HAP-1 (cell line): ENCODE measurements around the gene NDUFC1.
"Not testable (repeated sequence)": the region's sequence is repeated elsewhere in the genome, so short reads cannot be mapped to it uniquely, and the experiment has no call there.

Experiments used
- DNase-seq, 2 experiments: peaks; one replicate each; pipeline ENCODE4 v3.0.0-alpha.2; 2016 to 2020; ENCODE audit warnings: low spot score in 2 of 2
- H3K27me3 ChIP-seq: fragments of 250-450 bp; sonication (Bioruptor Pico); 2 replicates; pipeline ENCODE4 v1.5.1; 2020; ENCODE audit warnings: low read depth, mild to moderate bottlenecking, moderate library complexity
- H3K36me3 ChIP-seq: fragments of 250-450 bp; sonication (Bioruptor Pico); replicated peaks from 2 replicates; pipeline ENCODE4 v1.5.1; 2020; ENCODE audit warnings: mild to moderate bottlenecking
- H3K4me1 ChIP-seq: fragments of 250-450 bp; sonication (Bioruptor Pico); 2 replicates; pipeline ENCODE4 v1.5.1; 2020; ENCODE audit warnings: mild to moderate bottlenecking
- H3K4me3 ChIP-seq: fragments of 250-450 bp; sonication (Bioruptor Pico); 2 replicates; pipeline ENCODE4 v1.5.1; 2020; ENCODE audit warnings: mild to moderate bottlenecking, moderate library complexity
- H3K9me3 ChIP-seq: fragments of 250-450 bp; sonication (Bioruptor Pico); 2 replicates; pipeline ENCODE4 v1.5.1; 2020; ENCODE audit warnings: mild to moderate bottlenecking, moderate library complexity
- in situ Hi-C: fragments of 300-500 bp; cut with MboI; formaldehyde crosslinking; loops from 3 replicates; pipeline ENCODE4 v1.14.3; 2020; ENCODE audit warnings: low sequenced_read_pairs, inconsistent platforms, mixed read lengths

The NDUFC1 gene

GRCh38 chr4:139255581-139255980, 46.7 kb downstream of the NDUFC1 start:
- H3K27me3 ChIP-seq, H3K36me3 ChIP-seq, DNase-seq, in situ Hi-C loops, H3K4me3 ChIP-seq, H3K9me3 ChIP-seq, H3K4me1 ChIP-seq: not testable (repeated sequence)

DNA sequence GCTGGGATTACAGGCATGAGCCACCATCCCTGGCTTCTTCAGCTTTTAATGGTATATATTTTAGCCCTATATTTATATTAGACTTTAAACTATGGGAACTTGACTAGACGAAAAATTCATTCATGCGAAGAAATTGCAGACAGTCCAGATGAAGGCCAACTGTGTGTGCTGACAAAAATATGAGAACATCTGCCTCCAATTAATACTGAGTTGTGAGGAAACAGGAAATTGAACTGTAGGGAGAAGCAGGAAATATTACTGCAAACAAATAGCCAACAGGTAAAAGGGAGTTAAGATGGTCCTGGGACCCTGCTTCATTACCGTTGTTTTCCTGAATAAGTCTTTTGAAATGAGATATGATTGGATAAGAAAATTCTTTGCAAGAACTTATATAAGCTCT, 48.6 kb downstream of the NDUFC1 start:
- no peak for DNase-seq
- Histone ChIP-seq H3K36me3 (no peaks in the 10 kb centered on the region), H3K4me1 (no peaks in the 10 kb centered on the region), H3K27me3 (no peaks in the 10 kb centered on the region), H3K9me3 (no peaks in the 10 kb centered on the region), H3K4me3 (no peak overlapping the region)
- in situ Hi-C loops: no loop called here

GRCh38 chr4:139253046-139253445, 49.2 kb downstream of the NDUFC1 start:
- in situ Hi-C loops: no loop called here
- no peak for DNase-seq
- no peaks in the 10 kb centered on the region for H3K4me1 ChIP-seq
- no peaks in the 10 kb centered on the region for H3K9me3 ChIP-seq
- no peaks in the 10 kb centered on the region for H3K27me3 ChIP-seq
- no peak overlapping the region for H3K4me3 ChIP-seq
- no peaks in the 10 kb centered on the region for H3K36me3 ChIP-seq

GRCh38 chr4:139247700-139248238, 54.5 kb downstream of the NDUFC1 start:
- DNase-seq: no peak
- no peaks in the 10 kb centered on the region; the same call in 1 of the 2 replicates for H3K4me1 ChIP-seq
- H3K4me3 ChIP-seq: no peak overlapping the region
- in situ Hi-C loops: no loop called here
- H3K36me3 ChIP-seq: no peaks in the 10 kb centered on the region
- H3K9me3 ChIP-seq: no peaks in the 10 kb centered on the region
- H3K27me3 ChIP-seq: no peaks in the 10 kb centered on the region

DNA sequence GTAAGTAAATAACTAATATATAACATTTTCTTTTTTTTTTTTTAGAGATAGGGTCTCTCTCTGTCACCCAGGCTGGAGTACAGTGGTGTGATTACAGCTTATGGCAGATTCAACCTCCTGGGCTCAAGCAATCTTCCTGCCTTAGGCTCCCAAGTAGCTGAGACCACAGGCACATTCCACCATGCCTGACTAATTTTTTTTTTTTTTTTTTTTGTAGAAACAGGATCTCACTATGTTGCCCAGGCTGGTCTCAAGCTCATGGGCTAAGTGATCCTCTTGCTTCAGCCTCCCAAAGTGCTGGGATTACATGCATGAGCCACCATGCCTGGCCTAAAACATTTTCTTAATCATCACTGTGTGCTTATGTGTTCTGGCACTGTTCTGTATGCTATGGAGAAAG, 55.0 kb downstream of the NDUFC1 start:
- in situ Hi-C loops: no loop called here
- no peak for DNase-seq
- no peaks in the 10 kb centered on the region for H3K36me3 ChIP-seq

DNA sequence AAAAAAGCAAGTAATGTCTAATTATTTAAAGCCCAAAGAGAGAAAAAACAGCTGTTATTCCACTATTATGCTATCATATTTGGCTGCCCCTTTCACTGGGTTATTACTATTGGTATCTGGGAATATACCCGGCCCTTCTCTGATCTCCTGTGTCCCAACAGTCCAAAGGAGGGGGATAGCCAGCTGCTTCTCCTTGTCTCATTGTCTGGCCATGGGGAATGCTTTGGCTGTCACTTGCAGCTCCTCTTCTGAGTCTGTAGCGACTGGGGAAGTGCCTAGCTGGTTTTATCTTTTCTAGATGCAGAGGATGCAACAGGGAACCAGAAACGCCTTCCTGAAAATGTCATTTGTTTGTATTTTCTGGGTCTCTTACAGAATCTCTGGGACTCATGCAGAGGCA, 56.1 kb downstream of the NDUFC1 start:
- no peaks in the 10 kb centered on the region for H3K9me3 ChIP-seq
- H3K27me3 ChIP-seq: no peaks in the 10 kb centered on the region
- no peaks in the 10 kb centered on the region; the same call in none of the 2 replicates for H3K4me1 ChIP-seq
- no peak for DNase-seq
- no peaks in the 10 kb centered on the region for H3K36me3 ChIP-seq
- no peak overlapping the region for H3K4me3 ChIP-seq
- in situ Hi-C loops: no loop called here

More for the DNA sequence above, 55.0 kb downstream of the NDUFC1 start:
- Histone ChIP-seq H3K4me3 (no peak overlapping the region), H3K9me3 (no peaks in the 10 kb centered on the region), H3K4me1 (no peaks in the 10 kb centered on the region; the same call in none of the 2 replicates), H3K27me3 (no peaks in the 10 kb centered on the region)

DNA sequence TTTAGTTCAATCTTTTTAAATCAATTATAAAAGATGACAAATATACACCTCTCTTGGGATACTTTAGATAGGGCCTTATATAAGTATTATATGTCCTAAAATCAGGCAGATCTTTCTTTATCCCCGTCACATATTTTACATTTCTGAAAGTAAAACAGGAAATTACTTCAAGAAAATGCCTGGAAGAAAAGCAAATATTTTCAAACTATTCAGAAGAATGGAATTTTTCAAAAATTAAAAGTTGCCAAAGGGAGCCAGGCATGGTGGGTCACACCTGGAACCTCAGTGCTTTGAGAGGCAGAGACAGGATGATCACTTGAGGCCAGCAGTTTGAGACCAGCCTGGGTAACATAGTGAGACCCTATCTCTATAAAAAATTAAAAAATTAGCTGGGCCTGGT, 56.7 kb downstream of the NDUFC1 start:
- Histone ChIP-seq H3K4me3 (no peak overlapping the region), H3K27me3 (no peaks in the 10 kb centered on the region), H3K36me3 (no peaks in the 10 kb centered on the region), H3K4me1 (no peaks in the 10 kb centered on the region; the same call in none of the 2 replicates), H3K9me3 (no peaks in the 10 kb centered on the region)
- in situ Hi-C loops: no loop called here
- no peak for DNase-seq

- in situ Hi-C loops: no loop called here
- Histone ChIP-seq H3K36me3 (no peaks in the 10 kb centered on the region), H3K9me3 (no peaks in the 10 kb centered on the region), H3K4me1 (no peaks in the 10 kb centered on the region; the same call in none of the 2 replicates), H3K4me3 (no peak overlapping the region), H3K27me3 (no peaks in the 10 kb centered on the region)
- no peak for DNase-seq
These were observed 58.6 kb downstream of the NDUFC1 start for GRCh38 chr4:139243448-139244365.

DNA sequence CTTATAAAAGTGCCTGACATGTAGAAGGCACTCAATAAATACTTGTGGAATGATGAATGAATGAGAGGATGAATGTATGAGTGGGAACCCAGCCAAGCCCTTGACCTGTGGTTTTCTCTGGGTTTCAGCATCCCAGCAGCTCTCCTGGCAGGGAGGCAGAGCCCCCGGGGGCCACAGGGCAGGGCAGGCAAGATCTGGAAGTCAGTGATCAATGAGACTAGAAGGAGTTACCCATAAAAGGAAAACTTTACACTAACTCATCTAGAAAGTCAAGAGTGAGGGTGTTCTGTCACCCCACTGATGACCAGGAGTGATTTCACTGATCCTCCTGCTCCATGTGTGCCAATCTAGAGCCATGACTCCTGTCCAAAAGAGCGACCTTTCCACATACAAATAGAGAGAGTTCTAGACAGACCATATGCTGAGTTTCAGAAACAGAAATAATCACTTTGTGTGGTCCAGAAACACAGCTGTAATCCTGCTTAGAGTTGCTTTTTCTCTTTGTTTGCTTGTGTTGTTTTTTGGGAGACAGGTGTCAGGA, 59.7 kb downstream of the NDUFC1 start:
- Histone ChIP-seq H3K4me3 (no peak overlapping the region), H3K27me3 (no peaks in the 10 kb centered on the region), H3K4me1 (no peaks in the 10 kb centered on the region; the same call in none of the 2 replicates), H3K36me3 (no peaks in the 10 kb centered on the region), H3K9me3 (no peaks in the 10 kb centered on the region)
- DNase-seq: no peak
- in situ Hi-C loops: no loop called here

DNA sequence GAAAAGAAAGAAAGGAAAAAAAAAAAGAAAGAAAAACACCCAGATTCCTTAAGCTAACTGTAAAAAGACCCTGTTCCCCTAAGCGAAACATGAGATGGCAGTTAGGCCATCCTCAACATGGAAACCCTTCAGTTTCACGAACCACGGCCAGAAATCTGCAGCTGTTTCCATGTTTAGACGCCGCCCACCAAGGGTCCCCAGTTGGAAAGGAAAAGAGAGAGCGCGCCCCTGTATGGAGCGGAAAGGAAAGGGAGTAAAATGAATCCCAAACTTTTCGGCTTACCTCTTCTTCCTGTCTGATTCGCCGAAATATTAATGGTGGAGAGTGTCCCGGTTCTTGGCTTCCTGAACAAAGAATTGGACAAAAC, 60.5 kb downstream of the NDUFC1 start:
- Histone ChIP-seq H3K36me3 (no peaks in the 10 kb centered on the region), H3K4me3 (no peak overlapping the region), H3K27me3 (no peaks in the 10 kb centered on the region), H3K9me3 (no peaks in the 10 kb centered on the region), H3K4me1 (no peaks in the 10 kb centered on the region; the same call in 1 of the 2 replicates)
- DNase-seq: no peak
- in situ Hi-C loops: no loop called here

DNA sequence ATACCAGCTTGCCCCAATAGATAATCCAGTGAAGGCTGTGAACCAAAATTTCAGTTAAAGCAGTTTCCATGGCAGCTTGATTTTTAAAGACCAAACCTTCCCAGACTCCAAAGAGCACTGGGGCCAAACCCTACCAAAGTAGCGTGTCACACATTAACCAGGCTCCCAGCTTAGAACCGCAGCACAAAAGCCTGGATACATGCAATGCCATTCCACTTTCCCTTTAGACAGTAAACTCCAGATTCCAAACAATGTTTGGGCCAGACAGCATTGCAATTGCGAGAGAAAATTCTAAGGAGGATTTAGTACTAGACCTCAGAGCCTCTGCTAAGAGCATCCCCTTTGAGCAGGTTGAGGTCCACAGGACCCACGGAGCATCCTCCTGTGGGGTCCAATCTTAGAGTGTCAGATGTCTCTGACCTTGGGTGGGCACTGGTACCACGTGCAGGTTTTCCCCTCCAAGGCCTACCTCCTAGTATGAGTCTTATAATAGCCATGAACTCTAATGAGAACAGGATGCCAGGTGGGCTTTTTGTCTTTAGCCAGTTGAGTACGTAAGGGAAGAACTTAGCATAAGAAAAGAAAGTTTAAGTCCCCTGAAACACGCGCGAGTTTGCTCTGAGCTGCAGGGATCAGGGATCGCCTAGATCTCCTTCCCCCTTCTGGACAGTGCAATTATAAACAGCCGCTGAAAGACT, 61.0 kb downstream of the NDUFC1 start:
- in situ Hi-C loops: no loop called here
- no peak overlapping the region for H3K4me3 ChIP-seq
- DNase-seq: peak in 1 of 2 experiments; percentile 48
- no peaks in the 10 kb centered on the region; the same call in 1 of the 2 replicates for H3K4me1 ChIP-seq
- H3K9me3 ChIP-seq: no peaks in the 10 kb centered on the region
- H3K36me3 ChIP-seq: no peaks in the 10 kb centered on the region
- H3K27me3 ChIP-seq: no peaks in the 10 kb centered on the region
